ENCODE results near the gene GPATCH8. TPM values are rescaled to one million over a fixed set of nuclear protein-coding genes. Genes with fewer than 3 reads are reported as not detected.

GPATCH8 gene
- polyA plus RNA-seq, 1 donor from 2014 or later, result 24.5 TPM

DNA sequence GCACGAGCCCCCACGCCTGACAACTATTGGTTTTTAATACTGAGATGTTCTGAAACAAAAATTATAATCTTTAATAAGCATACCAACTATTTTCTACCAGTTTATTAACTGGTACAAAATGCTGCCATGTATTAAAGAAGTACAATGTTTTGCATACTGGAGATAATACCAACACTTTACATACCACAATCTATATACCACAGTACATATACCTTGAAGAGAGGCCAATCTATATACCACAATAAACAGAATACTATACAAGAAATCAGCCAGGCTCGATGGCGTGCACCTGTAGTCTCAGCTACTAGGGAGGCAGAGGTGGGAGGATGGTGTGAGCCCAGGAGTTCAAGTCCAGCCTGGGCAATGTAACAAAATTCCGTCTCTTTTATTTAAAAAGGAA is 9.9 kb downstream of the GPATCH8 start:
- Histone ChIP-seq H3K4me3 (ENCODE audit: low read length) (no peak overlapping the region), H3K27ac (ENCODE audit: low read length) (no peak overlapping the region), H4K20me1 (ENCODE audit: insufficient read depth) (peaks cover 9% of the 10 kb centered on the region), H3K9ac (ENCODE audit: low read length) (no peak overlapping the region), H3K36me3 (ENCODE audit: insufficient read depth, low read length) (no peaks in the 10 kb centered on the region), H3K4me2 (ENCODE audit: low read length) (no peak overlapping the region), H3K27me3 (ENCODE audit: insufficient read depth, low read depth, low read length) (no peaks in the 10 kb centered on the region), H3K9me3 (ENCODE audit: low read length) (no peaks in the 10 kb centered on the region), H2AFZ (ENCODE audit: low read depth, low read length) (no peak overlapping the region), H3K9me2 (ENCODE audit: insufficient read depth, low read length) (no peaks in the 10 kb centered on the region), H3K79me2 (replicated peaks; ENCODE audit: insufficient read depth, low read length) (peaks cover 94% of the 10 kb centered on the region), H3F3A (ENCODE audit: insufficient read depth, low read length, poor library complexity, severe bottlenecking) (no peaks in the 10 kb centered on the region)
- TF ChIP-seq RAD21 (conservative IDR thresholded peaks at IDR 0.05), result no peak
- no peak for TF ChIP-seq POLR2AphosphoS5 (IDR thresholded peaks at IDR 0.05)
- no peak for TF ChIP-seq MXI1 (conservative IDR thresholded peaks at IDR 0.05; ENCODE audit: poor library complexity, severe bottlenecking)
- TF ChIP-seq, protein P1, sequence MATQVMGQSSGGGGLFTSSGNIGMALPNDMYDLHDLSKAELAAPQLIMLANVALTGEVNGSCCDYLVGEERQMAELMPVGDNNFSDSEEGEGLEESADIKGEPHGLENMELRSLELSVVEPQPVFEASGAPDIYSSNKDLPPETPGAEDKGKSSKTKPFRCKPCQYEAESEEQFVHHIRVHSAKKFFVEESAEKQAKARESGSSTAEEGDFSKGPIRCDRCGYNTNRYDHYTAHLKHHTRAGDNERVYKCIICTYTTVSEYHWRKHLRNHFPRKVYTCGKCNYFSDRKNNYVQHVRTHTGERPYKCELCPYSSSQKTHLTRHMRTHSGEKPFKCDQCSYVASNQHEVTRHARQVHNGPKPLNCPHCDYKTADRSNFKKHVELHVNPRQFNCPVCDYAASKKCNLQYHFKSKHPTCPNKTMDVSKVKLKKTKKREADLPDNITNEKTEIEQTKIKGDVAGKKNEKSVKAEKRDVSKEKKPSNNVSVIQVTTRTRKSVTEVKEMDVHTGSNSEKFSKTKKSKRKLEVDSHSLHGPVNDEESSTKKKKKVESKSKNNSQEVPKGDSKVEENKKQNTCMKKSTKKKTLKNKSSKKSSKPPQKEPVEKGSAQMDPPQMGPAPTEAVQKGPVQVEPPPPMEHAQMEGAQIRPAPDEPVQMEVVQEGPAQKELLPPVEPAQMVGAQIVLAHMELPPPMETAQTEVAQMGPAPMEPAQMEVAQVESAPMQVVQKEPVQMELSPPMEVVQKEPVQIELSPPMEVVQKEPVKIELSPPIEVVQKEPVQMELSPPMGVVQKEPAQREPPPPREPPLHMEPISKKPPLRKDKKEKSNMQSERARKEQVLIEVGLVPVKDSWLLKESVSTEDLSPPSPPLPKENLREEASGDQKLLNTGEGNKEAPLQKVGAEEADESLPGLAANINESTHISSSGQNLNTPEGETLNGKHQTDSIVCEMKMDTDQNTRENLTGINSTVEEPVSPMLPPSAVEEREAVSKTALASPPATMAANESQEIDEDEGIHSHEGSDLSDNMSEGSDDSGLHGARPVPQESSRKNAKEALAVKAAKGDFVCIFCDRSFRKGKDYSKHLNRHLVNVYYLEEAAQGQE (IDR thresholded peaks at IDR 0.05; ENCODE audit: borderline replicate concordance), result no peak
- TF ChIP-seq, protein P2, sequence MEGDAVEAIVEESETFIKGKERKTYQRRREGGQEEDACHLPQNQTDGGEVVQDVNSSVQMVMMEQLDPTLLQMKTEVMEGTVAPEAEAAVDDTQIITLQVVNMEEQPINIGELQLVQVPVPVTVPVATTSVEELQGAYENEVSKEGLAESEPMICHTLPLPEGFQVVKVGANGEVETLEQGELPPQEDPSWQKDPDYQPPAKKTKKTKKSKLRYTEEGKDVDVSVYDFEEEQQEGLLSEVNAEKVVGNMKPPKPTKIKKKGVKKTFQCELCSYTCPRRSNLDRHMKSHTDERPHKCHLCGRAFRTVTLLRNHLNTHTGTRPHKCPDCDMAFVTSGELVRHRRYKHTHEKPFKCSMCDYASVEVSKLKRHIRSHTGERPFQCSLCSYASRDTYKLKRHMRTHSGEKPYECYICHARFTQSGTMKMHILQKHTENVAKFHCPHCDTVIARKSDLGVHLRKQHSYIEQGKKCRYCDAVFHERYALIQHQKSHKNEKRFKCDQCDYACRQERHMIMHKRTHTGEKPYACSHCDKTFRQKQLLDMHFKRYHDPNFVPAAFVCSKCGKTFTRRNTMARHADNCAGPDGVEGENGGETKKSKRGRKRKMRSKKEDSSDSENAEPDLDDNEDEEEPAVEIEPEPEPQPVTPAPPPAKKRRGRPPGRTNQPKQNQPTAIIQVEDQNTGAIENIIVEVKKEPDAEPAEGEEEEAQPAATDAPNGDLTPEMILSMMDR (IDR thresholded peaks at IDR 0.05; ENCODE audit: poor library complexity, severe bottlenecking), result no peak

DNA sequence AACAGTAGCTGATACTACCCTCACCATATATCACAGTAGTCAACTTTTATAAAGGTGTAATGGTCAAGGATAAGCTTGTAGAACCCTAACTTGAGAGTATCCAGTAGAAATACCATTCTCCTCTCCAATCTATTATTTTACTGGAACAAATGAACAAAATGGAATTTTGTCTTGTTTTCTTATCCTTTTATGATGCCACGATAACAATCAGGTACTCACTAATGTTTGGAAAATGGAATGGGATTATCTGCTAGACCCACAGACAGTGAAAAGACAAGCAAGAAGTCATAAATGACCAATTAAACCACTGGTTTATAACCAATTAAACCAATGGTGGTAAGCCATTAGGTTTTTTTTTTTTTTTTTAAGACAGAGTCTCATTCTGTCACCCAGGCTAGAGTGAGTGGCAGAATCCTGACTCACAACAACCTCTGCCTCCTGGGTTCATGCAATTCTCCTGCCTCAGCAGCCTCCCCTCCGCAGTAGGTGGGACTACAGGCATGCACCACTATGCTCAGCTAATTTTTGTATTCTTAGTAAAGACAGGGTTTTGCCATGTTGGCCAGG is 10.4 kb downstream of the GPATCH8 start:
- no peaks in the 10 kb centered on the region for H3K9me3 ChIP-seq (ENCODE audit: low read length)
- no peak overlapping the region for H2AFZ ChIP-seq (ENCODE audit: low read depth, low read length)
- no peak for TF ChIP-seq MXI1 (conservative IDR thresholded peaks at IDR 0.05; ENCODE audit: poor library complexity, severe bottlenecking)
- TF ChIP-seq EP300 (conservative IDR thresholded peaks at IDR 0.05; ENCODE audit: poor library complexity, severe bottlenecking), result no peak
- TF ChIP-seq, protein P2 (IDR thresholded peaks at IDR 0.05; ENCODE audit: poor library complexity, severe bottlenecking), result no peak
- no peak for TF ChIP-seq SMC3 (conservative IDR thresholded peaks at IDR 0.05; ENCODE audit: poor library complexity)
- TF ChIP-seq RAD21 (conservative IDR thresholded peaks at IDR 0.05), result no peak
- TF ChIP-seq POLR2AphosphoS5 (IDR thresholded peaks at IDR 0.05), result no peak
- TF ChIP-seq EZH2 (IDR thresholded peaks at IDR 0.05; ENCODE audit: borderline replicate concordance, insufficient read depth, low read length, poor library complexity, severe bottlenecking), result no peak
- no peak for TF ChIP-seq TAF1 (IDR thresholded peaks at IDR 0.05; ENCODE audit: low read depth)
- TF ChIP-seq, protein P1 (IDR thresholded peaks at IDR 0.05; ENCODE audit: borderline replicate concordance), result no peak
- H3K79me2 ChIP-seq (replicated peaks; ENCODE audit: insufficient read depth, low read length), result peaks cover 89% of the 10 kb centered on the region
- no peak overlapping the region for H3K27ac ChIP-seq (ENCODE audit: low read length)
- H3K9ac ChIP-seq (ENCODE audit: low read length), result no peak overlapping the region
- H3K27me3 ChIP-seq (ENCODE audit: insufficient read depth, low read depth, low read length), result no peaks in the 10 kb centered on the region
- H3K4me2 ChIP-seq (ENCODE audit: low read length), result no peak overlapping the region
- no peaks in the 10 kb centered on the region for H3K36me3 ChIP-seq (ENCODE audit: insufficient read depth, low read length)
- no peaks in the 10 kb centered on the region for H3K9me2 ChIP-seq (ENCODE audit: insufficient read depth, low read length)
- no peaks in the 10 kb centered on the region for H3F3A ChIP-seq (ENCODE audit: insufficient read depth, low read length, poor library complexity, severe bottlenecking)
- no peak overlapping the region for H3K4me3 ChIP-seq (ENCODE audit: low read length)
- H4K20me1 ChIP-seq (ENCODE audit: insufficient read depth), result peaks cover 5% of the 10 kb centered on the region

All from neural cell (in vitro differentiated cells).